K562 (cell line): Measurements from ENCODE around the gene SCT.

Experiments used
- CTCF ChIP-seq, 3 experiments: IDR thresholded peaks in 2 of 3; conservative IDR thresholded peaks in 1 of 3; 2 replicates each; pipeline ENCODE4 v1.5.1; 2011 to 2012; ENCODE audit warnings: low read length in 3 of 3, mild to moderate bottlenecking in 3 of 3, control low read depth in 2 of 3, improper control_type of control experiment in 1 of 3, inconsistent platforms in 1 of 3, low read depth in 1 of 3, mixed read lengths in 1 of 3, moderate library complexity in 1 of 3; ENCODE audit not compliant: insufficient read depth in 2 of 3
- SP1 ChIP-seq: sonication (generic); formaldehyde crosslinking; IDR thresholded peaks from 2 replicates; pipeline ENCODE4 v1.8.1; 2022; ENCODE audit warnings: mild to moderate bottlenecking, missing genetic modification reagents
- ZBTB7A ChIP-seq: IDR thresholded peaks from 2 replicates; pipeline ENCODE4 v1.6.1; 2011; ENCODE audit warnings: low read depth, mild to moderate bottlenecking, low read length, moderate library complexity, borderline replicate concordance; ENCODE audit not compliant: control insufficient read depth
- ZNF644 ChIP-seq: fragments of 200-800 bp; sonication (Bioruptor generic); IDR thresholded peaks from 2 replicates; pipeline ENCODE4 v1.6.1; 2016; ENCODE audit warnings: low read depth, missing genetic modification characterization, missing compliant biosample characterization
- TF ChIP-seq, protein P1 (sequence below): fragments of 450-650 bp; IDR thresholded peaks from 2 replicates; pipeline ENCODE4 v1.6.1; 2016; ENCODE audit warnings: antibody characterized with exemption

- no peak for TF ChIP-seq ZNF644 (tag)
- TF ChIP-seq, protein P1, sequence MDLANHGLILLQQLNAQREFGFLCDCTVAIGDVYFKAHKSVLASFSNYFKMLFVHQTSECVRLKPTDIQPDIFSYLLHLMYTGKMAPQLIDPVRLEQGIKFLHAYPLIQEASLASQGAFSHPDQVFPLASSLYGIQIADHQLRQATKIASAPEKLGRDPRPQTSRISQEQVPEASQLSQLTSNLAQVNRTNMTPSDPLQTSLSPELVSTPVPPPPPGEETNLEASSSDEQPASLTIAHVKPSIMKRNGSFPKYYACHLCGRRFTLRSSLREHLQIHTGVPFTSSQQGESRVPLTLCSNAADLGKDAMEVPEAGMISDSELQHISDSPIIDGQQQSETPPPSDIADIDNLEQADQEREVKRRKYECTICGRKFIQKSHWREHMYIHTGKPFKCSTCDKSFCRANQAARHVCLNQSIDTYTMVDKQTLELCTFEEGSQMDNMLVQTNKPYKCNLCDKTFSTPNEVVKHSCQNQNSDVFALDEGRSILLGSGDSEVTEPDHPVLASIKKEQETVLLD, result no peak
- no peak for TF ChIP-seq CTCF (IDR thresholded peaks at IDR 0.05 in 2 of 3, conservative IDR thresholded peaks at IDR 0.05 in 1 of 3; ENCODE audit: insufficient read depth in 2 of 3, low read depth in 1 of 3, low read length in 3 of 3)
- TF ChIP-seq ZBTB7A, result no peak
- no peak for TF ChIP-seq SP1
Observed at GRCh38 chr11:639332-639955, 12.5 kb upstream of the SCT start.
